HEK293 (cell line): Measurements from ENCODE around the gene CDC42EP1.

ENCODE experiments used
- CTCF ChIA-PET: fragments of 350-600 bp; formaldehyde crosslinking; extraction: SDS; loops from one replicate; lab custom pipeline; 2021; ENCODE audit warnings: antibody characterized with exemption; lab: Yijun Ruan, JAX
- POLR2A ChIA-PET: fragments of 300-600 bp; formaldehyde crosslinking; extraction: SDS; loops from one replicate; lab custom pipeline; 2020; ENCODE audit warnings: antibody characterized with exemption, inconsistent platforms; lab: Yijun Ruan, JAX
- H3K27ac ChIP-seq: fragments of 200-500 bp; sonication (Bioruptor generic); 2 replicates; pipeline ENCODE4 v1.5.1; 2014; ENCODE audit warnings: low read depth, low read length, control low read depth, inconsistent platforms; ENCODE audit errors: extremely low read depth
- H3K36me3 ChIP-seq, 2 experiments: fragments of 200-500 bp in 1 of 2; sonication (Bioruptor generic) in 1 of 2; 1 replicate in 1 of 2; 2 replicates in 1 of 2; pipeline ENCODE4 v1.5.1; 2014 to 2017; ENCODE audit warnings: inconsistent platforms in 2 of 2, low read length in 2 of 2; ENCODE audit not compliant: control insufficient read depth in 2 of 2, insufficient read depth in 1 of 2
- H3K4me1 ChIP-seq: fragments of 200-500 bp; sonication (Bioruptor generic); 2 replicates; pipeline ENCODE4 v1.5.1; 2014; ENCODE audit warnings: mild to moderate bottlenecking, low read length, inconsistent platforms; ENCODE audit not compliant: control insufficient read depth, insufficient read depth
- H3K4me3 ChIP-seq: 2 replicates; pipeline ENCODE4 v1.5.1; 2011; ENCODE audit warnings: low read depth, mild to moderate bottlenecking, control low read depth, low read length, moderate library complexity
- H3K9me3 ChIP-seq: fragments of 200-500 bp; sonication (Bioruptor generic); 2 replicates; pipeline ENCODE4 v1.5.1; 2014; ENCODE audit warnings: low read depth, low read length, inconsistent platforms; ENCODE audit not compliant: control insufficient read depth, insufficient read depth
- BCL6B ChIP-seq: fragments of 450-650 bp; formaldehyde crosslinking; IDR thresholded peaks from 2 replicates; pipeline ENCODE4 v1.5.1; 2017; ENCODE audit warnings: missing biosample characterization, missing genetic modification characterization
- EGR2 ChIP-seq: fragments of 450-650 bp; formaldehyde crosslinking; IDR thresholded peaks from 2 replicates; pipeline ENCODE4 v1.5.1; 2016; ENCODE audit warnings: low read depth, missing biosample characterization, missing genetic modification characterization
- KLF1 ChIP-seq: fragments of 450-650 bp; formaldehyde crosslinking; IDR thresholded peaks from 2 replicates; pipeline ENCODE4 v1.5.1; 2016; ENCODE audit warnings: missing biosample characterization, missing genetic modification characterization
- KLF7 ChIP-seq: fragments of 450-650 bp; formaldehyde crosslinking; IDR thresholded peaks from 2 replicates; pipeline ENCODE4 v1.5.1; 2016; ENCODE audit warnings: missing biosample characterization, missing genetic modification characterization, borderline replicate concordance
- KLF9 ChIP-seq: fragments of 450-650 bp; formaldehyde crosslinking; IDR thresholded peaks from 2 replicates; pipeline ENCODE4 v1.5.1; 2016; ENCODE audit warnings: missing biosample characterization, missing genetic modification characterization, low read depth
- SALL2 ChIP-seq: fragments of 450-650 bp; formaldehyde crosslinking; IDR thresholded peaks from 2 replicates; pipeline ENCODE4 v1.5.0; 2017; ENCODE audit warnings: missing biosample characterization, mild to moderate bottlenecking, missing genetic modification characterization, borderline replicate concordance
- ZBTB21 ChIP-seq: fragments of 450-650 bp; formaldehyde crosslinking; IDR thresholded peaks from 2 replicates; pipeline ENCODE4 v1.5.1; 2017; ENCODE audit warnings: missing biosample characterization, missing genetic modification characterization
- ZFHX2 ChIP-seq: fragments of 450-650 bp; formaldehyde crosslinking; conservative IDR thresholded peaks from 2 replicates; pipeline ENCODE4 v1.5.1; 2016; ENCODE audit warnings: missing biosample characterization, missing genetic modification characterization
- ZNF2 ChIP-seq: fragments of 450-650 bp; formaldehyde crosslinking; IDR thresholded peaks from 2 replicates; pipeline ENCODE4 v1.5.1; 2016; ENCODE audit warnings: missing biosample characterization, missing genetic modification characterization
- ZNF366 ChIP-seq: fragments of 450-650 bp; formaldehyde crosslinking; conservative IDR thresholded peaks from 2 replicates; pipeline ENCODE4 v1.5.1; 2016; ENCODE audit warnings: missing biosample characterization, missing genetic modification characterization
- ZNF664 ChIP-seq: fragments of 450-650 bp; formaldehyde crosslinking; IDR thresholded peaks from 2 replicates; pipeline ENCODE4 v1.5.1; 2016; ENCODE audit warnings: missing biosample characterization, missing genetic modification characterization
- ZNF768 ChIP-seq: fragments of 450-650 bp; formaldehyde crosslinking; IDR thresholded peaks from 2 replicates; pipeline ENCODE4 v1.5.1; 2018; ENCODE audit warnings: missing biosample characterization, mild to moderate bottlenecking, missing genetic modification characterization
- ZNF843 ChIP-seq: fragments of 450-650 bp; formaldehyde crosslinking; IDR thresholded peaks from 2 replicates; pipeline ENCODE4 v1.5.1; 2016; ENCODE audit warnings: missing biosample characterization, missing genetic modification characterization
- TF ChIP-seq, protein P1 (sequence below): fragments of 450-650 bp; formaldehyde crosslinking; IDR thresholded peaks from 2 replicates; pipeline ENCODE4 v1.5.1; 2016; ENCODE audit warnings: missing biosample characterization, missing genetic modification characterization, borderline replicate concordance
- TF ChIP-seq, protein P2 (sequence below): fragments of 450-650 bp; formaldehyde crosslinking; IDR thresholded peaks from 2 replicates; pipeline ENCODE4 v1.5.1; 2016; ENCODE audit warnings: missing biosample characterization, missing genetic modification characterization
- TF ChIP-seq, protein P3 (sequence below): fragments of 450-650 bp; formaldehyde crosslinking; IDR thresholded peaks from 2 replicates; pipeline ENCODE4 v1.5.0; 2017; ENCODE audit warnings: missing biosample characterization, missing genetic modification characterization, borderline replicate concordance

The CDC42EP1 gene

DNA sequence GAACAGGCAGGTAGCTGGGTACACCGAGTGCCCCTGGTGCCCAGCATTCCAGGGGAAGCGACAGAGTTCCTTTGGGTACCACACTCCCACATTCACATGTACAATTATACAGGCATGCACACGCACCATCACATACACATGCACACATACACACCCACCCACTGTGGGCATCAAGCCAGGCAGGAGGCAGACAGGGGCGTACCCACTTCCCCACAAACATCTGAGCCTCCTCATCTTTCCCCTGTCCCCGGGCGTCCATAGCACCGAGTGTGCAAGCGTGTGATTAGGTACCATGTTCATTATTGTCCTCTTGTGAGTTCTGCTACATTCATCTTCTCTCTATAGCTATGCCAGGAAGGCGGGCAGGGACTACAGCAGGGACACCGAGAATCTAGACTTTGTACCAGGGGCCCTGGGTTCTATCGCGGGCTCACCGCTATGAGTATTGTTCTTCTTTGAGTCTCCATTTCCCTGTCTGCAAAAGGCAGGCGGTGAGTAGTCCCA lies 39.0 kb upstream of the CDC42EP1 start:
- TF ChIP-seq EGR2 (tag by site-specific recombination) (peak; percentile 34; the same call in 1 of the 2 replicates), BCL6B (tag by site-specific recombination) (no peak), ZFHX2 (tag by site-specific recombination) (peak; percentile 74), KLF1 (tag by site-specific recombination) (0 out of 2 replicates have a peak, but pooled peaks have one; percentile 21)
- POLR2A ChIA-PET = interaction anchor here (0.7 kb wide), 1 partner anchor 40 kb away, joined by 7 read pairs; no protein-coding TSS in a partner anchor
- Histone ChIP-seq H3K4me3 (no peak overlapping the region), H3K36me3 (no peaks in the 10 kb centered on the region), H3K27ac (no peak overlapping the region), H3K4me1 (peaks cover 4% of the 10 kb centered on the region), H3K9me3 (no peaks in the 10 kb centered on the region)
- CTCF ChIA-PET = interaction anchor here (0.8 to 2.0 kb wide), 4 partner anchors 16 to 71 kb away, joined by 3 to 5 read pairs (median 4); no protein-coding TSS in a partner anchor

- CTCF ChIA-PET = interaction anchor here (0.6 to 1.3 kb wide), 6 partner anchors 10 to 98 kb away, joined by 3 to 4 read pairs (median 3); no protein-coding TSS in a partner anchor
Observed at GRCh38 chr22:37522482-37522881, 37.8 kb upstream of the CDC42EP1 start.

More at GRCh38 chr22:37522482-37522881, 37.8 kb upstream of the CDC42EP1 start:
- H3K9me3 ChIP-seq = no peaks in the 10 kb centered on the region
- no peak overlapping the region for H3K4me3 ChIP-seq
- peaks cover 4% of the 10 kb centered on the region for H3K4me1 ChIP-seq
- TF ChIP-seq SALL2 = no peak
- TF ChIP-seq, protein P1, sequence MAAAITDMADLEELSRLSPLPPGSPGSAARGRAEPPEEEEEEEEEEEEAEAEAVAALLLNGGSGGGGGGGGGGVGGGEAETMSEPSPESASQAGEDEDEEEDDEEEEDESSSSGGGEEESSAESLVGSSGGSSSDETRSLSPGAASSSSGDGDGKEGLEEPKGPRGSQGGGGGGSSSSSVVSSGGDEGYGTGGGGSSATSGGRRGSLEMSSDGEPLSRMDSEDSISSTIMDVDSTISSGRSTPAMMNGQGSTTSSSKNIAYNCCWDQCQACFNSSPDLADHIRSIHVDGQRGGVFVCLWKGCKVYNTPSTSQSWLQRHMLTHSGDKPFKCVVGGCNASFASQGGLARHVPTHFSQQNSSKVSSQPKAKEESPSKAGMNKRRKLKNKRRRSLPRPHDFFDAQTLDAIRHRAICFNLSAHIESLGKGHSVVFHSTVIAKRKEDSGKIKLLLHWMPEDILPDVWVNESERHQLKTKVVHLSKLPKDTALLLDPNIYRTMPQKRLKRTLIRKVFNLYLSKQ (tag by site-specific recombination) = no peak
- TF ChIP-seq ZNF664 (tag by site-specific recombination) = no peak
- TF ChIP-seq ZBTB21 (tag by site-specific recombination) = no peak
- no peak for TF ChIP-seq KLF9 (tag by site-specific recombination)
- TF ChIP-seq, protein P2, sequence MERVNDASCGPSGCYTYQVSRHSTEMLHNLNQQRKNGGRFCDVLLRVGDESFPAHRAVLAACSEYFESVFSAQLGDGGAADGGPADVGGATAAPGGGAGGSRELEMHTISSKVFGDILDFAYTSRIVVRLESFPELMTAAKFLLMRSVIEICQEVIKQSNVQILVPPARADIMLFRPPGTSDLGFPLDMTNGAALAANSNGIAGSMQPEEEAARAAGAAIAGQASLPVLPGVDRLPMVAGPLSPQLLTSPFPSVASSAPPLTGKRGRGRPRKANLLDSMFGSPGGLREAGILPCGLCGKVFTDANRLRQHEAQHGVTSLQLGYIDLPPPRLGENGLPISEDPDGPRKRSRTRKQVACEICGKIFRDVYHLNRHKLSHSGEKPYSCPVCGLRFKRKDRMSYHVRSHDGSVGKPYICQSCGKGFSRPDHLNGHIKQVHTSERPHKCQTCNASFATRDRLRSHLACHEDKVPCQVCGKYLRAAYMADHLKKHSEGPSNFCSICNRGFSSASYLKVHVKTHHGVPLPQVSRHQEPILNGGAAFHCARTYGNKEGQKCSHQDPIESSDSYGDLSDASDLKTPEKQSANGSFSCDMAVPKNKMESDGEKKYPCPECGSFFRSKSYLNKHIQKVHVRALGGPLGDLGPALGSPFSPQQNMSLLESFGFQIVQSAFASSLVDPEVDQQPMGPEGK (tag by site-specific recombination) = no peak
- no peak for TF ChIP-seq KLF7 (tag by site-specific recombination)
- TF ChIP-seq ZNF843 (tag by site-specific recombination) = no peak
- TF ChIP-seq ZNF2 = no peak
- no peak for TF ChIP-seq ZNF366 (tag by site-specific recombination)
- TF ChIP-seq ZNF768 (tag by site-specific recombination) = no peak
- TF ChIP-seq, protein P3, sequence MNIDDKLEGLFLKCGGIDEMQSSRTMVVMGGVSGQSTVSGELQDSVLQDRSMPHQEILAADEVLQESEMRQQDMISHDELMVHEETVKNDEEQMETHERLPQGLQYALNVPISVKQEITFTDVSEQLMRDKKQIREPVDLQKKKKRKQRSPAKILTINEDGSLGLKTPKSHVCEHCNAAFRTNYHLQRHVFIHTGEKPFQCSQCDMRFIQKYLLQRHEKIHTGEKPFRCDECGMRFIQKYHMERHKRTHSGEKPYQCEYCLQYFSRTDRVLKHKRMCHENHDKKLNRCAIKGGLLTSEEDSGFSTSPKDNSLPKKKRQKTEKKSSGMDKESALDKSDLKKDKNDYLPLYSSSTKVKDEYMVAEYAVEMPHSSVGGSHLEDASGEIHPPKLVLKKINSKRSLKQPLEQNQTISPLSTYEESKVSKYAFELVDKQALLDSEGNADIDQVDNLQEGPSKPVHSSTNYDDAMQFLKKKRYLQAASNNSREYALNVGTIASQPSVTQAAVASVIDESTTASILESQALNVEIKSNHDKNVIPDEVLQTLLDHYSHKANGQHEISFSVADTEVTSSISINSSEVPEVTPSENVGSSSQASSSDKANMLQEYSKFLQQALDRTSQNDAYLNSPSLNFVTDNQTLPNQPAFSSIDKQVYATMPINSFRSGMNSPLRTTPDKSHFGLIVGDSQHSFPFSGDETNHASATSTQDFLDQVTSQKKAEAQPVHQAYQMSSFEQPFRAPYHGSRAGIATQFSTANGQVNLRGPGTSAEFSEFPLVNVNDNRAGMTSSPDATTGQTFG (tag by site-specific recombination) = no peak
- H3K36me3 ChIP-seq = no peaks in the 10 kb centered on the region
- no peak overlapping the region for H3K27ac ChIP-seq
- POLR2A ChIA-PET = interaction anchor here (0.6 kb wide), 2 partner anchors 260 to 447 kb away, joined by 3 read pairs; no protein-coding TSS in a partner anchor
